GM06990 (cell line): ENCODE data around the gene MAPKAPK2.

Experiments
- DNase-seq: peaks from one replicate; pipeline ENCODE4 v3.0.0-alpha.2; 2011; ENCODE audit not compliant: insufficient read length; ENCODE audit errors: extremely low read depth
- H3K27me3 ChIP-seq: replicated peaks from 2 replicates; pipeline ENCODE4 v1.6.0; 2011; ENCODE audit warnings: low read length; ENCODE audit not compliant: control insufficient read depth, insufficient read depth
- H3K36me3 ChIP-seq: 2 replicates; pipeline ENCODE4 v1.5.1; 2011; ENCODE audit warnings: low read length; ENCODE audit not compliant: control insufficient read depth, insufficient read depth
- H3K4me3 ChIP-seq: replicated peaks from 2 replicates; pipeline ENCODE4 v1.5.1; 2011; ENCODE audit warnings: low read depth, mild to moderate bottlenecking, control low read depth, low read length
- CTCF ChIP-seq: IDR thresholded peaks from 2 replicates; pipeline ENCODE4 v1.5.1; 2011; ENCODE audit warnings: low read length, control low read depth, mild to moderate bottlenecking, inconsistent platforms; ENCODE audit not compliant: insufficient read depth, poor library complexity, severe bottlenecking

Gene MAPKAPK2

GRCh38 chr1:206643118-206643698 lies 41.5 kb upstream of the MAPKAPK2 start:
- TF ChIP-seq CTCF: no peak
- H3K4me3 ChIP-seq: no peak overlapping the region
- no peaks in the 10 kb centered on the region for H3K27me3 ChIP-seq
- peaks cover 2% of the 10 kb centered on the region; the same call in 1 of the 2 replicates for H3K36me3 ChIP-seq
- DNase-seq: no peak

DNA sequence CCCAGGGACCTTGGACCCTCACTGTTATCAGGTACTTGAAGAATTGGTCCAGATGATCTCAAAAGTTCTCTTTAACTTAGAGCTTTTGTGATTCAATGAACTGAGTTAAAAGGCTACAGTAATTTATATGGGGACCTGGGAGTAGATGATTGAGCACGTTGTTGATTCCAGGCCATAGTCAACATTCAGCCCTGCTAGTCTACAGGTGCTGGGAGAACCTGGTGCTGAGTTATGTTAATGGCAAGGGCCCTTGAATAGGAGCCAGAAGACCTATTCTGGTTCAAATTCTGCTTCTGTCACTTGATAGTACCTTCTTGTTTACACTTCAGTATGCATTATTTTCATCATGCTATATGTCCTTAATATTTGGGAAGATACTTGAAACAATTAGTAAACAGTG lies 38.2 kb upstream of the MAPKAPK2 start:
- H3K36me3 ChIP-seq: peaks cover 6% of the 10 kb centered on the region
- no peak for DNase-seq
- H3K27me3 ChIP-seq: no peaks in the 10 kb centered on the region
- TF ChIP-seq CTCF: no peak
- no peak overlapping the region for H3K4me3 ChIP-seq

GRCh38 chr1:206647224-206647623 lies 37.5 kb upstream of the MAPKAPK2 start:
- no peak overlapping the region for H3K4me3 ChIP-seq
- no peaks in the 10 kb centered on the region for H3K27me3 ChIP-seq
- TF ChIP-seq CTCF: no peak
- peaks cover 6% of the 10 kb centered on the region for H3K36me3 ChIP-seq
- no peak for DNase-seq

GRCh38 chr1:206649261-206649921 lies 35.3 kb upstream of the MAPKAPK2 start:
- TF ChIP-seq CTCF: no peak
- Histone ChIP-seq H3K36me3 (peaks cover 6% of the 10 kb centered on the region), H3K27me3 (no peaks in the 10 kb centered on the region), H3K4me3 (no peak overlapping the region)
- DNase-seq: no peak

DNA sequence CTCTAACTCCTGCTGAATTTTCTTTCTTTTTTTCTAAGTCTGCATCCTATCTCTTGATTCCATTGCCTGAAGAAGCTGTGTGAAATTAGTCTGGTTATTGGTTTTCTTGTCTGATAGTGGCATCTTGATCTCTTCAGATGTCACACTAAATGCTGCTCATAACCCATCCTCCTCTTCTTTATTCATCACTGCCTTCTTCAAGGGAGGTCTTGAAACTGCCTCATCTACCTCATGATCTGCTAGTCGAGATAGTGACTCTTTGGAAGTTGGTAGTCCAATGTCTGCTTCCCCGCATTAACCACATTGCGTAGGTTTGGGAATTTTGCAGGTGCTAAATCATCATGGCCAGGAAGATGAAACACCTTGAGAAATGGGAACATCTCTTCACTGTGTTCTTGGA lies 33.7 kb upstream of the MAPKAPK2 start:
- peaks cover 6% of the 10 kb centered on the region for H3K36me3 ChIP-seq
- no peak for TF ChIP-seq CTCF
- H3K27me3 ChIP-seq: no peaks in the 10 kb centered on the region
- H3K4me3 ChIP-seq: no peak overlapping the region
- no peak for DNase-seq
